ENCODE measurements around the gene SMC1A. TPM values are rescaled to one million over a fixed set of nuclear protein-coding genes. Genes with fewer than 3 reads are reported as not detected.
"Not testable (repeated sequence)": the region's sequence is repeated elsewhere in the genome, so short reads cannot be mapped to it uniquely, and the experiment has no call there.

Gene SMC1A
- total RNA-seq, 2 experiments from 2014 or later, result 169 to 170 TPM

DNA sequence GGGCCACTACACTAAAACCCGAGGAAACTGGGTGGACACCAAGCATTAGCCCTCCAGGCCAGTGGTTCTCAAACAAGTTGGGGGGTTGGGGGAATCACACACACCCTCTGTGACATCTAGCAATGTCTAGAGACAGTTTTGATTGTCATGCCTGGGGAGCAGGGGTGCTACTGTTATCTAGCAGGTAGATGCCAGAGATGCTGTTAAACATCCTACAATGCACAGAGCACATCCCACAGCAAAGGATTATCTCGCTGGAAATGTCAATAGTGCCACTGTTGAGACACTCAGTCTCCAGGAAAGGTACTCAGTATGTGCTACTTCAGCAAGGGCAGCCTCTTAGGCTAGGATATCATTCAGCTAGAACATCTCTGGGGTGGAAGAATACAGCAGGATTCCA lies 1.3 kb downstream of the SMC1A start:
- intact Hi-C loops (cut with micrococcal nuclease), result loop anchor here (5.0 kb wide), 2 partner anchors 329 to 424 kb away; partner anchors contain the start of gene KANTR
- no peak for DNase-seq
- H3K4me1 Mint-ChIP-seq (ENCODE audit: low read depth), result peaks cover 30% of the 10 kb centered on the region
- CTCF ChIA-PET, result interaction anchor here (2.2 kb wide), 2 partner anchors 14 to 103 kb away, joined by 6 to 7 read pairs; no protein-coding TSS in a partner anchor
- H3K27ac Mint-ChIP-seq, result peak overlapping the region; percentile 97
- H3K9me3 Mint-ChIP-seq, result no peaks in the 10 kb centered on the region
- H3K4me3 Mint-ChIP-seq, result peak overlapping the region; percentile 88
- H3K27me3 Mint-ChIP-seq (ENCODE audit: low read depth), result no peaks in the 10 kb centered on the region
- H3K36me3 Mint-ChIP-seq (ENCODE audit: low read depth), result peaks cover 17% of the 10 kb centered on the region

DNA sequence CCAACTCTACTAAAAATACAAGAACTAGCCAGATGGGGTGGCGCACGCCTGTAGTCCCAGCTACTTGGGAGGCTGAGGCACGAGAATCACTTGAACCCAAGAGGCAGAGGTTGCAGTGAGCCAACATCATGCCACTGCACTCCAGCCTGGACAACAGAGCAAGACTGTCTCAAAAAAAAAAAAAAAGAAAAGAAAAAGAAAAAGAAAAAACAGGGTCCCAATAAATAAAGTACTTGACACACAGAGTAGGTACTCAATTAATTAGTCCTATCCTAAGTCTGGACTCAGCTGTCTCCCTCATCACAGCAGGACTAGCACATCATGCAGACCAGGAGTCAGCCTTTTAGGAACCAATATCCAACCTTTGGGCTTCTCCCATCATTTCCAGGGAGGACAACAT lies 2.1 kb downstream of the SMC1A start:
- H3K27me3 Mint-ChIP-seq (ENCODE audit: low read depth), result not testable (repeated sequence)
- peak overlapping the region; percentile 63 for H3K27ac Mint-ChIP-seq
- intact Hi-C loops (cut with micrococcal nuclease), result loop anchor here (5.0 kb wide), 2 partner anchors 328 to 423 kb away; partner anchors contain the start of gene KANTR

DNA sequence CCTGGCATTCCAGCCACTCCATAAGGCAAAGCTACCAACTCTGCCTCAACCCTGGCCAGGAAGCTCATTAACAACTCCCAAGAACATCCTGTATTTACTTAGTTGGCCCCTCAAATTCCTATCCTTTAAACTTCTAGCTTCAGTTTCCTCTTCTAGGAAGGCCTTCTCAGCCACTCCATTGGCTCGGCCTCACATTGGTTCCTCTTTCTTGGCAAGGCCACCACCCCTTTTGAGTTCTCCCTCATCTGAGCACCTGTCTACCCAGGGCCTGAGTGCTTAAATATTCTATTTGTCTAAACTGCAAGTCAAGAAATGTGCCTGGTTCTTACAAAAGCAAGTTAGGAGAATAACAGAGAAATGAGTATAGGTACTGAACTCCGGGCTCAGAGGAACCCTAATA lies 10.0 kb downstream of the SMC1A start:
- H3K9me3 Mint-ChIP-seq, result no peaks in the 10 kb centered on the region
- CTCF ChIA-PET, result interaction anchor here (0.5 to 0.7 kb wide), 2 partner anchors 34 to 67 kb away, joined by 3 read pairs; no protein-coding TSS in a partner anchor
- peaks cover 1% of the 10 kb centered on the region for H3K4me1 Mint-ChIP-seq (ENCODE audit: low read depth)
- peaks cover 29% of the 10 kb centered on the region for H3K36me3 Mint-ChIP-seq (ENCODE audit: low read depth)
- H3K27me3 Mint-ChIP-seq (ENCODE audit: low read depth), result no peaks in the 10 kb centered on the region
- no peak overlapping the region for H3K27ac Mint-ChIP-seq
- H3K4me3 Mint-ChIP-seq, result no peak overlapping the region
- intact Hi-C loops (cut with micrococcal nuclease), result no loop called here
- no peak for DNase-seq

More for the DNA sequence above, 2.1 kb downstream of the SMC1A start:
- Mint-ChIP-seq H3K36me3 (ENCODE audit: low read depth) (peaks cover 17% of the 10 kb centered on the region), H3K4me3 (peak overlapping the region; percentile 88), H3K4me1 (ENCODE audit: low read depth) (peaks cover 30% of the 10 kb centered on the region)
- H3K9me3 Mint-ChIP-seq, CTCF ChIA-PET, DNase-seq: not testable (repeated sequence)

DNA sequence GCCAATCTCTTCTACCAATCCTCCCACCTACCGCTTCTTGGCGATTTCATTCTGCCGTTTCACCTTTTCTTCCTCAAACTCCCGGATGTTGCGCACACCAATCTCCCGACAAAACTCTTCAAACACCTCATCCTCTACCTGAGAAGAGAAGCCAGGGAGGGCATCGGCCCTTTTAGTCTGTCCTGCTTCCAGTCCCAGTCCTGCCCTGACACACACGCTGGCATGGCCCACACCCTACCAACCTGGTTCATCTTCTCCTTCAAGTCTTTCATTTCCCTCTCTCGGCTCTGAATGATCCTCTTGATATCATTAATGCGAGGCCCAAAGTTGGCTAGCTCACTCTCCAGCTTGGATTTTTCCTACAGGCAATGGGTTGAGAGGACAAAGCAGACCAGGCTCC lies 18.9 kb downstream of the SMC1A start:
- intact Hi-C loops (cut with micrococcal nuclease), result no loop called here
- CTCF ChIA-PET, result interaction anchor here (0.6 kb wide), 1 partner anchor 119 kb away, joined by 6 read pairs; no protein-coding TSS in a partner anchor
- no peak for DNase-seq
- H3K27me3 Mint-ChIP-seq (ENCODE audit: low read depth), result no peaks in the 10 kb centered on the region
- H3K4me3 Mint-ChIP-seq, result no peak overlapping the region
- peaks cover 34% of the 10 kb centered on the region for H3K36me3 Mint-ChIP-seq (ENCODE audit: low read depth)
- no peak overlapping the region for H3K27ac Mint-ChIP-seq
- no peaks in the 10 kb centered on the region for H3K9me3 Mint-ChIP-seq
- H3K4me1 Mint-ChIP-seq (ENCODE audit: low read depth), result no peaks in the 10 kb centered on the region

DNA sequence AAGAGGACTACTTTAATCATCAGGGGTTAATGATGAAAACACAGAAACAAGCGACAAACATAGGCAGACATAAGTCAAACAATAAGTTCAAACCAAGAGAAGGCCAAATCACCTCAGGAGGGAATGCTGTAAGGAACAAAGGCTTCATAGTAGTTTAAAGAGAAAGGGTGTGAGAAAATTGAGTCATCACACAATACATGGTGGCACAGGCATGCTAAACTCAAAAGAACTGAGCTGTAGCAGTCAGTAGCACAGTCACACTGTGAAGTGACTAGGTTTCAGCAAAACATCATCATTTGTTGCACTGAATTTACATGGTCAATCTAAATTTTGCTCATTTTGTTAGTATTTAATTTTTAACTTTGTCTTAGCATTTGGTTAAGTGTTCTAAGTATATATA lies 24.2 kb downstream of the SMC1A start:
- CTCF ChIA-PET, result no interaction called here
- intact Hi-C loops (cut with micrococcal nuclease), result loop anchor here (10.0 kb wide), 1 partner anchor 137 kb away; no protein-coding TSS in a partner anchor
- no peak overlapping the region for H3K27ac Mint-ChIP-seq
- H3K4me3 Mint-ChIP-seq, result no peak overlapping the region
- H3K36me3 Mint-ChIP-seq (ENCODE audit: low read depth), result peaks cover 33% of the 10 kb centered on the region
- DNase-seq, result no peak
- no peaks in the 10 kb centered on the region for H3K27me3 Mint-ChIP-seq (ENCODE audit: low read depth)
- no peaks in the 10 kb centered on the region for H3K4me1 Mint-ChIP-seq (ENCODE audit: low read depth)
- no peaks in the 10 kb centered on the region for H3K9me3 Mint-ChIP-seq

DNA sequence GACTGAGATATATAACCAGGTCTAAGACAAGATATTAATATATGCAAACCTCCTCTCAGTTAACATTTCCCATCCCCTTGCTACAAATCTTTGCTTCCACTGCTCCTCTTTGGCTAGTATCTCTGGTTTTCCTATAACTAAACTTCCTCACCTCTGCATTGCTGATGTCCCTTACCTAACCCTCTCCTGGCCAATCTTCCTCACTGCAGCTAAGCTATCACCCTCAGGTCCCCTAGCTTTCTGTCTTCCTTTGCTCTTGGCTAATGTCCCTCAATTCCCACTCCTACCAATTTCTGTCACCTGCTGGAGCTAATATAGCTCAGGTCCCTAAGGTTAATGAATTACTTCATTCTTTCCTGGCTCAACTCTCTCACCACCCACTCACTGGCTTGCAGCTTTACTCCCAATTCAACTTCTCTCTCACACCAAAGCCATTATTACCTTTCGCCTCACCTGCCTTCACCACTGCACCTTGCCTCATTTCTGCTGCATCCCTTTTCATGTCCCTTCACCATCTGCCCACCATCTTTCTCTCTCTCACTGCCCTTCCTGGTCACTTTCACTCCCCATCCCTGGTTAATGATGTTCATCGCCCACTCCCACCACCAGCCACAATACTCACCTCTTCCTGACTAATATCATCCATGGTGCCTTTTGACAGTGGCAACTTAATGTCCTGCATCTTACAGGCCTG lies 26.7 kb downstream of the SMC1A start:
- H3K27me3 Mint-ChIP-seq (ENCODE audit: low read depth), result no peaks in the 10 kb centered on the region
- no peak overlapping the region for H3K4me3 Mint-ChIP-seq
- H3K27ac Mint-ChIP-seq, result no peak overlapping the region
- intact Hi-C loops (cut with micrococcal nuclease), result loop anchor here (10.0 kb wide), 1 partner anchor 139 kb away; no protein-coding TSS in a partner anchor
- CTCF ChIA-PET, result no interaction called here
- no peaks in the 10 kb centered on the region for H3K9me3 Mint-ChIP-seq
- peaks cover 26% of the 10 kb centered on the region for H3K36me3 Mint-ChIP-seq (ENCODE audit: low read depth)
- no peak for DNase-seq
- H3K4me1 Mint-ChIP-seq (ENCODE audit: low read depth), result no peaks in the 10 kb centered on the region

DNA sequence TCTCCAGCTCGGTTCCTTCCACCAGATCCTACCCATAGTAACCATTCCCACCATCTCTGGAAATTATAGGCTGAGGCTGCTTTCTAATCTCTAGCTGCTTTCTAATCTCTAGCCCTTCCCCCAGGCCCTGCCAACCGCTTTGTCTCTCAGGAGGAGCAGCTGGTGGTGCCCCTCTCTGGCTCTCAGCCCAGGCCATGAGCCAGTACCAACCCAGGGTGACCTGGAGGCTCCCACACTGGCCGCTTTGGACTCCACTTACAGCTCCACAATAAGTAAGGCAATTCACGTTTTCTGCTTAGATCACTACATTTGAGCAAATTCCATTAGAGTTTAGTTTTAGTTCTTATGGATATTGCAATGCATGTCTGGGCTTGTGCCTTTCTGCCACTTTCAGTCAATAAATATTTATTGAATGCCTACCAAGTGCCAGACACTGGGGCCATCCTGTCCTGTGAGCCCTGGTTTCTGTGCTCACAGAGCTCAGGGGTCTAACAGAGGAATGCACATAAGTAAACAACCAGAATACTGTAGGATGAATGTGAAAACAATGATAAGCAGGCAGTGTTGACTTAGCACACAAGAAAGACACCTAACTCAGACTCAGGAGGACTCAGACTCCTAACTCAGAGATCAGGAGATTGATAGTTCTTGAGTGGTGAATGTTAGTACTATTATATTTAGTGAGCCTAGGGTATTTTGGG lies 38.9 kb downstream of the SMC1A start:
- no peak for DNase-seq
- CTCF ChIA-PET, result no interaction called here
- no peaks in the 10 kb centered on the region for H3K4me1 Mint-ChIP-seq (ENCODE audit: low read depth)
- H3K36me3 Mint-ChIP-seq (ENCODE audit: low read depth), result peaks cover 17% of the 10 kb centered on the region
- no peaks in the 10 kb centered on the region for H3K27me3 Mint-ChIP-seq (ENCODE audit: low read depth)
- H3K4me3 Mint-ChIP-seq, result no peak overlapping the region
- intact Hi-C loops (cut with micrococcal nuclease), result no loop called here
- H3K9me3 Mint-ChIP-seq, result no peaks in the 10 kb centered on the region
- H3K27ac Mint-ChIP-seq, result peak overlapping the region; percentile 69

DNA sequence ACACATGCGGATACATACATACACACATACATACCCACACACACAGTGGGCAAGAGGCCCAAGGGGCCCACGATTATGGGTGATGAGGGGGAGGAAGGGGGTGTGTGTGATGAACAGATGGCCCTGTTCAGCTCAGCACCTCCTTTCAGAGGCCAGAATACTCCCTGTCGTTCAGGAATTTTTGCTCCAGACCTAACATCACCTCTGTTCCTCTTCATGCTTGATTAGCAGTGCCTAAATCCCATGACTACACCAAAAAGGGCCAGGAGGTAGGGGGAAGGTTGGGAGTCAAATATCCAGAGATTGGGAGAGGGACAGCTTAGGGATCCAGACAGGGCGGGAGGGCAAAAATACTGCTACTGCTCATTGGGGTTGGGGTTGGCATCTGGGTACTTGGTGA lies 42.7 kb downstream of the SMC1A start:
- CTCF ChIA-PET, result interaction anchor here (1.6 kb wide), 1 partner anchor 63 kb away, joined by 8 read pairs; no protein-coding TSS in a partner anchor
- no peak overlapping the region for H3K27ac Mint-ChIP-seq
- intact Hi-C loops (cut with micrococcal nuclease), result loop anchor here (10.0 kb wide), 1 partner anchor 65 kb away; no protein-coding TSS in a partner anchor
- DNase-seq, result no peak
- no peaks in the 10 kb centered on the region for H3K27me3 Mint-ChIP-seq (ENCODE audit: low read depth)
- H3K36me3 Mint-ChIP-seq (ENCODE audit: low read depth), result peaks cover 19% of the 10 kb centered on the region
- no peaks in the 10 kb centered on the region for H3K9me3 Mint-ChIP-seq
- H3K4me1 Mint-ChIP-seq (ENCODE audit: low read depth), result no peaks in the 10 kb centered on the region
- no peak overlapping the region for H3K4me3 Mint-ChIP-seq

DNA sequence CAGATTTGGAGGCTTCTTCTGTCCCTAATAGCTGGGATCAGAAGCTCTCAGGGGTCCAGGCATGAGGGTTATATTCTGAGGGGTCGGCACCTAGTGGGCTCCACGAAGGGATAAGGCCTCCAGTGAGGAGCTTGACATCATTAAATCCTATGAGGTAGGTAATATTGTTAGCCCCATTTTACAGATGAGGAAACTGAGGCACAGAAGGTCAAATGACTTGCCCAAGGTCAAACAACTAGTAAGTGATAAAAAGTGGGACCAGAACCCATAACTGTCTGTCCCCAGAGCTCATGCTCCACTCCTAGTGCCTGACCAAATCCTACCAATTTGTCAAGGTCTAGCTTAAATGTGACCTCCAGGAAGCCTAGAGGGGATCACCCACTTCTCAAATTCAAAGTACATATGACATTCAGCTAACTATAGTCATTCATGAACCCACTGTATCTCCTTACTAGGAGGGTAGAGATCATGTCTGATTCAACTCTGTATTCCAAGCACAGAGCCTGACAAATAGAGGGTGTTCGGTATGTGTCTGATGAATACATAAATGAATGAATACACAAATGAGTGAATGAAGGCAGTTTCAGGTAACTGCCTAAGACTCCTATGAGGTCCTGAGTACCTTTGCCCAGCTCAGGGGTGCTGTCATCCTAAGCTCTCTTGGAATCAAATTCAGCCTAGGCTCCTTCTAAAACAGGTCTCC lies 43.3 kb downstream of the SMC1A start:
- Mint-ChIP-seq H3K4me1 (ENCODE audit: low read depth) (no peaks in the 10 kb centered on the region), H3K27me3 (ENCODE audit: low read depth) (no peaks in the 10 kb centered on the region), H3K36me3 (ENCODE audit: low read depth) (peaks cover 19% of the 10 kb centered on the region), H3K4me3 (no peak overlapping the region), H3K27ac (no peak overlapping the region), H3K9me3 (no peaks in the 10 kb centered on the region)
- intact Hi-C loops (cut with micrococcal nuclease), result loop anchor here (10.0 kb wide), 1 partner anchor 64 kb away; no protein-coding TSS in a partner anchor
- CTCF ChIA-PET, result interaction anchor here (0.6 to 1.6 kb wide), 2 partner anchors 62 to 66 kb away, joined by 3 to 8 read pairs; no protein-coding TSS in a partner anchor
- DNase-seq, result no peak

DNA sequence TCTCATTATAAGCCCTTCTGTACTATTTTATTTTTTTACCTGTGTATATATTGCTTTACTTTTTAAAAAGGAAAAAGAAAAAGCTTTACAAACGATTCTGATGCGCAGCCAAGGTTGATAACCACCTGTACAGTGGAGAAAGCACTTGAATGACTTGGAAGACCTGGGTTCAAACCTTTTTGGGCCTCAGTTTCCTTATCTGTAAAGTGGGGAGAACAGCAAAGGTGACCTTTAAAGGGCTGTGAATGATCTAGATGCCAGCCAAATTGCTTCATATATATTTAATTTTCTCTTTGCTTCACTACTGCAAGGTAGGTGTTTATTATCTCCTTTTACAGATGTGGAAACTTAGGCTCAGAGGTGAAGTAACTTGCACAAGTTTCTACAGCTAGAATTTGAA lies 45.0 kb downstream of the SMC1A start:
- CTCF ChIA-PET, result interaction anchor here (0.5 kb wide), 1 partner anchor 47 kb away, joined by 3 read pairs; no protein-coding TSS in a partner anchor
- no peaks in the 10 kb centered on the region for H3K4me1 Mint-ChIP-seq (ENCODE audit: low read depth)

DNA sequence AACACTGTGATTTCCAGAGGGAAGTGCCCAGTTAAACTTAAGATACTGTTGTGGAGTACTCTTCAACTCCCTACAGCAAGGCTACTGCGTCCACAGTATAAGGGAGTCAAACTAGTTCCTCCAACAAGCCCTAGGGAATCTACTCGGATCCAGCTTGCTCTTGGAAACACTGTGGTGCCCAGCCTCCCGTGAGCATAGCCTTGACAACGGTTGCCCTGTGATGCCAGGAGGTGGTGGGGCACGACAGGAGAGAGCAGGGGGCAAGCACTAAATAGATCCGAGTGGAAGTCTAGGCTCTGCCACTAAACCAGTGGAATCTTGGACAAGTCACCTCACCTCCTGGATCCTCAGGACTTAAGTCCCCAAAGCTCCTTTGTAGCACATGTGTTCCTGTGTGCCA lies 45.6 kb downstream of the SMC1A start:
- peaks cover 13% of the 10 kb centered on the region for H3K36me3 Mint-ChIP-seq (ENCODE audit: low read depth)
- DNase-seq, result no peak
- no peak overlapping the region for H3K27ac Mint-ChIP-seq
- H3K4me1 Mint-ChIP-seq (ENCODE audit: low read depth), result no peaks in the 10 kb centered on the region
- H3K27me3 Mint-ChIP-seq (ENCODE audit: low read depth), result no peaks in the 10 kb centered on the region
- intact Hi-C loops (cut with micrococcal nuclease), result loop anchor here (10.0 kb wide), 1 partner anchor 62 kb away; no protein-coding TSS in a partner anchor
- CTCF ChIA-PET, result interaction anchor here (1.1 kb wide), 2 partner anchors 10 to 114 kb away, joined by 3 read pairs; no protein-coding TSS in a partner anchor
- H3K4me3 Mint-ChIP-seq, result no peak overlapping the region
- no peaks in the 10 kb centered on the region for H3K9me3 Mint-ChIP-seq

More for the DNA sequence above, 45.0 kb downstream of the SMC1A start:
- Mint-ChIP-seq H3K4me3 (no peak overlapping the region), H3K27ac (no peak overlapping the region), H3K27me3 (ENCODE audit: low read depth) (no peaks in the 10 kb centered on the region), H3K36me3 (ENCODE audit: low read depth) (peaks cover 13% of the 10 kb centered on the region), H3K9me3 (no peaks in the 10 kb centered on the region)
- intact Hi-C loops (cut with micrococcal nuclease), result loop anchor here (10.0 kb wide), 1 partner anchor 63 kb away; no protein-coding TSS in a partner anchor
- DNase-seq, result no peak

DNA sequence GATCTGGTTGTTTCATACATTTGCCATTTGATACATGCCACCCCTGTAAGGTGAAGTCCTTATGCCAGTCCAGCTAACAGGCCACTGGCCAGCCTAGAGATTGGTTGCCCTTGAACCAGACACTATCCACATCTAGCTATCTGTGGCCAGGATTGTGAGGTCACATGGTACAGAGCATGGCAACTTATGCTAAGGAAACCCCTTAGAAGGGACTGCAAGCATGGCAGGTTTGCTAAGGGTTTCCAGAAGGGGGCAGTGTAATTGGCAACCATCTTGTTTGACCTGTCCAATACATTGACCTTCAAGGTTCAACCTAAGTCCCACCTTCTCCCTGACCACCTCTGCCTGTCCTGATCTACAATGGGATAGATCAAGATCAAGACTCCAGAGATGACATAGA lies 47.5 kb downstream of the SMC1A start:
- Mint-ChIP-seq H3K4me1 (ENCODE audit: low read depth) (no peaks in the 10 kb centered on the region), H3K4me3 (no peak overlapping the region), H3K27me3 (ENCODE audit: low read depth) (no peaks in the 10 kb centered on the region), H3K36me3 (ENCODE audit: low read depth) (peaks cover 4% of the 10 kb centered on the region), H3K27ac (no peak overlapping the region), H3K9me3 (no peaks in the 10 kb centered on the region)
- no peak for DNase-seq
- intact Hi-C loops (cut with micrococcal nuclease), result loop anchor here (10.0 kb wide), 1 partner anchor 60 kb away; no protein-coding TSS in a partner anchor
- CTCF ChIA-PET, result interaction anchor here (1.2 kb wide), 1 partner anchor 61 kb away, joined by 5 read pairs; no protein-coding TSS in a partner anchor
